Heart right ventricle (tissue), 16 donors: ENCODE data around the gene DNAH6. TPM values are rescaled to one million over a fixed set of nuclear protein-coding genes. Genes with fewer than 3 reads are reported as not detected.

Experiments used
- ATAC-seq, 8 donors: fragments of 200-7000 bp; cut with Tn5 transposase; one replicate each; pipeline ENCODE4 v1.9.1; 2020; ENCODE audit warnings: mild to moderate bottlenecking in 8 of 8, moderate library complexity in 8 of 8, moderate number of reproducible peaks in 1 of 8
- DNase-seq, 2 donors: peaks; one replicate each; pipeline ENCODE4 v3.0.0-alpha.2; 2020
- H3K27ac ChIP-seq, 10 donors: fragments of 200-600 bp; sonication (generic) in 2 of 10; one replicate each; pipeline versions ENCODE4 v1.5.0 to v1.8.0; 2020 to 2022; ENCODE audit warnings: mild to moderate bottlenecking in 3 of 10
- H3K27me3 ChIP-seq, 7 donors: fragments of 200-600 bp; one replicate each; pipeline ENCODE4 v1.8.0; 2021 to 2022; ENCODE audit warnings: mild to moderate bottlenecking in 2 of 7
- H3K36me3 ChIP-seq, 9 donors: fragments of 200-600 bp; sonication (generic) in 1 of 9; one replicate each; pipeline versions ENCODE4 v1.5.0 to v1.8.0; 2020 to 2022; ENCODE audit warnings: mild to moderate bottlenecking in 2 of 9
- H3K4me1 ChIP-seq, 9 donors: fragments of 200-600 bp; sonication (generic) in 1 of 9; one replicate each; pipeline versions ENCODE4 v1.5.0 to v1.8.0; 2020 to 2022; ENCODE audit warnings: mild to moderate bottlenecking in 4 of 9
- H3K4me3 ChIP-seq, 10 donors: fragments of 200-600 bp; sonication (generic) in 2 of 10; one replicate each; pipeline versions ENCODE4 v1.5.0 to v1.8.0; 2020 to 2022; ENCODE audit warnings: mild to moderate bottlenecking in 7 of 10, moderate library complexity in 2 of 10
- H3K9me3 ChIP-seq, 11 donors: fragments of 200-600 bp in 10 of 11; sonication (generic) in 2 of 11; one replicate each; pipeline versions ENCODE4 v1.5.0 to v1.8.0; 2013 to 2022; ENCODE audit warnings: mild to moderate bottlenecking in 2 of 11, control low read depth in 1 of 11, moderate library complexity in 1 of 11
- CTCF ChIP-seq, 9 donors: fragments of 200-600 bp; sonication (generic) in 2 of 9; IDR thresholded peaks; one replicate each; pipeline versions ENCODE4 v1.5.0 to v1.8.0; 2021 to 2022; ENCODE audit warnings: antibody characterized with exemption in 9 of 9, mild to moderate bottlenecking in 5 of 9, moderate library complexity in 1 of 9
- WGBS, 2 donors: extraction: QIAGEN DNeasy Blood & Tissue Kit; methylation state at CpG; one replicate each; pipeline ENCODE4 v1.1.7; 2013; ENCODE audit warnings: inconsistent platforms in 1 of 2; 5-methylcytosine and 5-hydroxymethylcytosine counted together
- intact Hi-C, 10 donors: fragments of 100-400 bp; cut with DNase I; formaldehyde crosslinking; loops; one replicate each; pipeline versions ENCODE4 v1.11.1 to v1.14.2; 2022
- polyA plus RNA-seq, 2 donors: library from polyadenylated mRNA; stranded (reverse); fragments of 200-250 nt; gene quantifications; one replicate each; pipeline ENCODE4 v1.2.3, GENCODE V29; 2013
- total RNA-seq, 10 donors: library from RNA; stranded (reverse); fragmentation: NEBNext Ultra II Directional in 3 of 10; extraction: Animal tissue kit (Norgen Biotek cat#: 25700) in 3 of 10; gene quantifications; one replicate each; pipeline versions ENCODE4 v1.2.1 to v1.2.4, GENCODE V29; 2021 to 2023
- donor health status: Arrhythmogenic right ventricular cardiomyopathy.
- donor health status: ischemic (EF 13 %, LVEDD 7.1; RV severe dilation, severe dysfunction).
- donor health status: healthy with polysubstance abuse.
- donor health status: DM: no; HTN: yes; CAD: no.
- donor health status: DM: no; HTN: no; CAD: no.
- donor health status: ischemic (EF 25% LVEDD 6.9; RV normal size, moderate dysfunction).
- donor health status: ischemic (EF 25% LVEDD 5.7; RV mildly dilated, moderate dysfunction).
- donor health status: healthy.
- donor health status: DM: yes; HTN: yes; CAD: no.
- donor health status: Ischemic cardiomyopathy.
- donor health status: ischemic (EF 35%, LVEDD 5.7; RV mildly dilated, moderate dysfunction).
- donor health status: nonischemic (EF 11% LVEDD 7.7; RV severe dilation, severe dysfunction).
- donor health status: DM: yes; HTN: yes; CAD: no.
- donor health status: PGD.
- donor health status: ischemic (EF 29% LVEDD 5.4; RV normal size, mild dysfunction).
- donor health status: nonischemic (EF 23%, LVEDD 6.1; RV moderate dilation, normal function).

DNAH6 gene
- total and polyA plus RNA-seq, 12 donors, result 0.03 to 0.49 (median 0.23) TPM; not detected in 1

- no peaks in the 10 kb centered on the region for H3K27me3 ChIP-seq
- intact Hi-C loops, result no loop called here
- H3K36me3 ChIP-seq, result no peaks in the 10 kb centered on the region
- H3K27ac ChIP-seq, result no peak overlapping the region
- TF ChIP-seq CTCF (IDR thresholded peaks at IDR 0.05), result no peak
- DNase-seq (no peak), ATAC-seq (peak in 5 of 8 donors; percentile 37 to 87 (median 64))
- H3K4me1 ChIP-seq, result no peaks in the 10 kb centered on the region
- WGBS, 2 donors, result 46 to 56% methylated on average over 2 of the region's 2 CpGs
- H3K4me3 ChIP-seq, result no peak overlapping the region
- H3K9me3 ChIP-seq, result peaks cover 0 to 7% (median 0%) of the 10 kb centered on the region in 11 donors
Measured at GRCh38 chr2:84697895-84698294, 181.6 kb downstream of the DNAH6 start.

GRCh38 chr2:84700006-84700405, 183.7 kb downstream of the DNAH6 start:
- no peak for DNase-seq
- TF ChIP-seq CTCF (IDR thresholded peaks at IDR 0.05), result no peak
- Histone ChIP-seq H3K27me3 (no peaks in the 10 kb centered on the region), H3K27ac (no peak overlapping the region), H3K4me3 (no peak overlapping the region), H3K9me3 (peaks cover 0 to 7% (median 0%) of the 10 kb centered on the region in 11 donors), H3K36me3 (no peaks in the 10 kb centered on the region), H3K4me1 (no peaks in the 10 kb centered on the region)
- no peak for ATAC-seq
- intact Hi-C loops, result no loop called here
- 63 to 88% methylated on average over 3 of the region's 3 CpGs for WGBS, 2 donors

- peaks cover 0 to 7% (median 0%) of the 10 kb centered on the region in 11 donors for H3K9me3 ChIP-seq
- DNase-seq (no peak), ATAC-seq (no peak)
- WGBS, 2 donors, result 54 to 78% methylated on average over 1 of the region's 1 CpG
- no peaks in the 10 kb centered on the region for H3K36me3 ChIP-seq
- H3K4me1 ChIP-seq, result no peaks in the 10 kb centered on the region
- intact Hi-C loops, result no loop called here
- no peak overlapping the region for H3K27ac ChIP-seq
- no peak for TF ChIP-seq CTCF (IDR thresholded peaks at IDR 0.05)
- H3K27me3 ChIP-seq, result no peaks in the 10 kb centered on the region
- no peak overlapping the region for H3K4me3 ChIP-seq
Measured at GRCh38 chr2:84701880-84702279, 185.6 kb downstream of the DNAH6 start.

- intact Hi-C loops, result no loop called here
- H3K4me1 ChIP-seq, result no peaks in the 10 kb centered on the region
- H3K36me3 ChIP-seq, result no peaks in the 10 kb centered on the region
- no peak overlapping the region for H3K27ac ChIP-seq
- H3K27me3 ChIP-seq, result no peaks in the 10 kb centered on the region
- no peak overlapping the region for H3K4me3 ChIP-seq
- H3K9me3 ChIP-seq, result peaks cover 0 to 7% (median 0%) of the 10 kb centered on the region in 11 donors
- no peak for TF ChIP-seq CTCF (IDR thresholded peaks at IDR 0.05)
- ATAC-seq, result no peak
- 81 to 87% methylated on average over 3 of the region's 3 CpGs for WGBS, 2 donors
- no peak for DNase-seq
Measured at GRCh38 chr2:84702941-84703340, 186.6 kb downstream of the DNAH6 start.
